ENCODE results near the gene NLK.
"Not testable (repeated sequence)": the region's sequence is repeated elsewhere in the genome, so short reads cannot be mapped to it uniquely, and the experiment has no call there.

The NLK gene

DNA sequence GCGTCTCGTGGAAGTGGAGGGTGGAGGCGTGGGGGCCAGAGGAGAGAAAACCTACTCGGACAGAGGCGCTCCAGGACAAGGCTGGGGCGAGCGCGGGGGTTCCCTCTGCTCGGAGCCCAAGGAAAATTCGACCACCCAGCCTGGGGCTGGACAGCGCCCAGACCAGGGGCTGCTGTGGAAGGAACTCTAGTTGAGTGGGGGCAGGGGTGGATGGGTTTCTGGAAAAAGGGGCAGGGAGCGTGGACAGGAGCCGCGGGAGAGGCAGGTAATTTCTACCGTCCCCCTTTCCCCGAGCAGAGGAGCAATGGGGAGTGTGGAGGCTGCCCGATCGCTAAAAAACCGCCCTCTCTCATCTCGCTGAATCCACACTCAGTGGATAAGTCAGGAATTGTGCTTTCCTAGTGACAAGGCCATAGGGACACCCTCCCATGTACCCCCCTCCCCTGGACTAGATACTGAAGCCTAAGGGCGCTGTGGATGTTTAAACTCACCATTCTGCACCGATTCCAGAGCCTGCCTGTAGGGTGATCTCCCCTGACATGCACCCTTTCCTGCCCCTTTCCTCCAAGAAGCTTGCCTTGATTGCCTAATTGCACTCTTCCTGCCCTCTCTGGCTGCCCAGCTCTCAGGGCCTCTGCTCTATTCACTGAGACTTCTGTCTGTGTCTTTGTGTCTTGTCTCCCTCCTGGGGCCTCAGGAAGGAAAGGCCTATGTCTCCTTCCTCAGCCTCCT, 185.8 kb downstream of the NLK start:
- FAIRE-seq (no peak), DNase-seq (ENCODE audit: insufficient read length) (no peak)
- TF ChIP-seq POLR2A (IDR thresholded peaks at IDR 0.05; ENCODE audit: low read depth, low read length), result no peak
- TF ChIP-seq TAF1 (IDR thresholded peaks at IDR 0.05; ENCODE audit: borderline replicate concordance, low read depth, low read length), result no peak
- TF ChIP-seq POLR2AphosphoS5 (IDR thresholded peaks at IDR 0.05; ENCODE audit: low read depth, low read length), result no peak

DNA sequence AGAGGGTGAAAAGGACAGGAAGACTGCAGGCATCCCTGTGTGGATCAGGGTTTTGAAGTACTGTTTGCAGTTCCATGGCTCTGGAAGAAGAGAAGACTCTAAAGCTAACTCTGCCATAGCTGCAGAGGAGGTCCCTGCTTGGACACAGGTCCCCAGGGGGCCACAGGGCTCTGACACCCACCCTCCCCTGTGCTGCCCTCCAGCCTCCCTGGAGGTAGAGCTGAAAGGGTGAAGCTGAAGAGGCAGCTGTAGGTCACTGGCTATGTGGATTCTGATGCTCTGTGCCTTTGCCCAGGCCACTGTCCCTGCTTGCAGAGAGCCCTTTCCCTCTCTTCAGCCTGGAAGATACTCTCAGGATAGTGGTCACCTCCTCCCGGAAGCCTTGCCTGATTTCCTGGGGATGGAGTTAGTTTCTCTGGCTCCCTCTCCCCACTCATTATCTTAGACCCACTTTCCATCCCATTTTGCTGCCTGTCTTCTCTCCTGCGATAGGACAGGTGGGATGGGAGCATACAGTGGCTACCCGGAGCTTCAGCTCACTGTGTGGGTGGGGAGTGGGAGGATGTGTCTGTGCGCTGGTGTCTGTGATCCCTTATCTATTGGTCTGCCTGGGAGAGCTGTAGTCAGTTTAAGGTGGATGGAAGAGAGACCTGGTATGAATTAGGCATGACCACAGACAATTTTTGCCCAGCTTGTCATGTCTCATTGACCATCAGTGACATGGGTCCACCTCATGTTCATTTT, 186.7 kb downstream of the NLK start:
- DNase-seq (ENCODE audit: insufficient read length), result no peak
- no peak for FAIRE-seq
- TF ChIP-seq POLR2A (IDR thresholded peaks at IDR 0.05; ENCODE audit: low read depth, low read length), result no peak
- TF ChIP-seq POLR2AphosphoS5 (IDR thresholded peaks at IDR 0.05; ENCODE audit: low read depth, low read length), result no peak
- TF ChIP-seq TAF1 (IDR thresholded peaks at IDR 0.05; ENCODE audit: borderline replicate concordance, low read depth, low read length), result no peak

DNA sequence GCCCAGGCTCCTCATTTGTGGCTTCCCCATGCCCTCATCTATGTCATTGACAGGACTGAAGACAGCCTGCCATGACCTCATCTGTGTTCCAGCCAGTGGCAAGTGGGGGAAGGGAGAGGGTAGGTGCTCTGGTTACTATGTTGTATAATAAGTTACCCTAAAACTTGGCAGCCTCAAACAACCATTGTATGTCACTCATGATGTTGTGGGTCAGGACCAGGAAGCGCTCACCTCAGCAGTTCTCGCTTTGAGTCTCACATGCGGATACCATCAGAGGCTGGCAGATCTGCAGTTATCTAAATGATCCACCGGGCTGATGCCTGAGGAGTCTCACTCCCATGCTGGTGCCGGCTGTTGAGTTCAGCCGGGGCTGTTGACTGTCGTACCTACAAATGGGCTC, 187.5 kb downstream of the NLK start:
- DNase-seq (ENCODE audit: insufficient read length) (no peak), FAIRE-seq (no peak)
- TF ChIP-seq POLR2A (IDR thresholded peaks at IDR 0.05; ENCODE audit: low read depth, low read length), result no peak
- no peak for TF ChIP-seq TAF1 (IDR thresholded peaks at IDR 0.05; ENCODE audit: borderline replicate concordance, low read depth, low read length)
- no peak for TF ChIP-seq POLR2AphosphoS5 (IDR thresholded peaks at IDR 0.05; ENCODE audit: low read depth, low read length)

DNA sequence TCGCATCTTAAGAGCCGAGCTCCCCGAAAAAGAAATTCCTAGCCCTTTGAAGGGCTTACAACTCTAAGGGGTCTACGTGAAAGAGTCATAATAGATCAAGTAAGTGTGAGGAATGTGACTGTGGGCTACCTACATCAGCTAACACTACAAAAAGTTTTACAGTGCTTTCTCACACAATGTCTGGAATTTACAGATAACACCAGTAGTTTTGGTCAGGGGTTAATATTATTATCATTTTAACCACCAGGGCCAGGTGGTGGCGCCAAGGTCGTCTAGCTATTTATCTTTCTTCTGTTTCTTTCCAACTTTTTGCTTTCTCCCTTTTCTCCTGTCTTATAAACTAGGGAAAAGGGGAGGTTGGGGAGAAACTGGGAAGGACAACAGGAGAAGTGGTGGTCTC, 188.1 kb downstream of the NLK start:
- not testable (repeated sequence) for DNase-seq (ENCODE audit: insufficient read length); FAIRE-seq

DNA sequence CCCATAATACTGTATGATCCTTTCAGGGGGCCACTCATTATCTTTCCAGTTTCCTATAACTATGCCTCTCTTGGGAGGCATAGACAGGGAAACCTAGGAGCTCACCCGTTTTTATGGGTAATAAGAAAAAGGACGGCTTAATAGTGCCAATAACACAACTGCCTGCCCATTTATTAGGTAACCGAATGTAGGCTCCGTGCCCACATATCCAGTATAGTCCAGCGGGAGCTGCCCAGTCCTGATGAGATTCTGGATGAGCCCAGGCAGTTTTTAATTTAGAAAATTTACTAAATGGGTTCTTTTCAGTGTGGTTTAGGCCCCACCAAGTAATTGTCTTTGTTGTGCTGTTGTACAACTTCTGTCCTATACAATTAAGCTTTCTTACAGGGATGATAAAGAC, 189.1 kb downstream of the NLK start:
- DNase-seq (ENCODE audit: insufficient read length); FAIRE-seq: not testable (repeated sequence)

DNA sequence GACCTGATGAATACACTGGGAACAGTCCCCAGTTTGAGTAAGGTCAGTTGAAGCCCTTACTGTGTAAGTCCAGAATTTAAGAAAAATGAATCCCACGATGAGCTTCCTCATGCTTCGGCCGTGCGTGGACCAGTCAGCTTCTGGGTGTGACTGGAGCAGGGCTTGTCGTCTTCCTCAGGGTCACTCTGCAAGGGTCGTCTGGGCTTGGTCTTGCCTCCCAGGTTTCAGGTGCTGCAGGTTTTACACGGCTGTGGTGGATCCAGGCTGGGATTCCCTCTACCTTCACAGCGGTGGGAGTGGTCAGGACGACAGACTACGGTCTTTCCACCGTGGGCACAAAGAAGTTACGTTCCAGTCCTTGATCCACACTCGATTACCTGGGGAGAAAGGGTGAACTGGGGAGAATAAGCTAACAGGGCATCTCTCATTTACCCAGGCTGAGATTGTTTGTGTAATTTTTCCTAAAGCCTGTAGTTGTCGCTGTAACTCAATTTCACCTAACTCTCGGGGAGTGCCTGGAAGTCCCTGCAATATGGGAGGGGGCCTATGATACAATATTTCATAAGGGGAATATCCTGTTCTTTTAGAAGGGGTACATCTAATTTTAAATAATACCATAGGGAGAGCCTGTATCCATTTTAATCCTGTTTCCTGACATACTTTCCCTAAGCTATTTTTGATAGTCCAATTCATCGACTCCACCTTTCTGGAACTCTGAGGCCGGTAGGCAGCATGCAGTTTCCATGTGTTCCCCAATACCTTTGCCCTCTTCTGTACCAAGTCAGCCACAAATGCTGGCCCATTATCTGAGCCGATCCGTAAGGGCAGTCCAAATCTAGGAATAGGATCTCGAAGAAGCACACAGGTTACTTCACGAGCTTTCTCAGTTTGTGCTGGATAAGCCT, 190.7 kb downstream of the NLK start:
- FAIRE-seq; DNase-seq (ENCODE audit: insufficient read length): not testable (repeated sequence)

DNA sequence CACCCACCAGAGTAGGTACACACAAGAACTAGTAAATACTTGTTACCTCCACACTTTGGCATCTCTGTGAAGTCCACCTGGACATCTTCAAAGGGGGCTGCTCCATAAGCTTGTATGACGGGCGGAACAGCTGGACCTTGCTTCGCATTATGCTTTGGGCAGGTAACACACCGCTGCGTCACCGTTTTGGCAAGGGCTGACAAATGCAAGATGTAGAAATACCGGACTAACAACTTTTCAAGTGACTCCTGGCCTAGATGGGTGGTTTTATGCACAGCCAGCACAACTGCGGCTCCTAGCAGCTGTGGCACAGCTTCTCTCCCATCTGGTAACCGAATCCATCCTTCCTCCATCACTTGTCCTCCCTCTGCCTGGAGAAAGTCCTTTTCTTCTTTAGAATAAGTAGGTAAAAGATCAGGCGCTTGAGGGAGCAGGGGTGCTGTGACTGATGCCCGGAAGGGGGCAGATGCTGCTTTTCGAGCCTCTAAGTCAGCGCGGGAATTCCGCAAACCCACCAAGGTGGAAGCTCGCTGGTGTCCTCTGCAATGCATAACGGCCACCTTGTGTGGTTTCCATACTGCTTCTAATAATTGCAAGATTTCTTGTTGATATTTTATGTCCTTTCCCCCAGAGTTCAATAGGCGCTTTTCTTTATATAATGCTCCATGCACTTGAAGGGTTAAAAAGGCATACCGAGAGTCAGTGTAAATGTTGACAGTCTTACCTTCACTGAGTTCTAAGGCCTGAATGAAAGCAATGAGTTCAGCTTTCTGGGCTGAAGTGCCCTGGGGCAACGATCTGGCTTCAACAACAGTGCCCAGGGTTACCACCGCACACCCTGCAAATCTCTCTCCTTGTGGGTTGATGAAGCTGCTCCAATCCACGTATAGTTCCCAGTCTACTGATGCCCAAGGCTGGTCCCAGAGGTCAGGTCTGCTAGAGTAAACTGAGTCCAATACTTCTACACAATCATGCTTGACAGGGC, 191.7 kb downstream of the NLK start:
- not testable (repeated sequence) for DNase-seq (ENCODE audit: insufficient read length); FAIRE-seq

DNA sequence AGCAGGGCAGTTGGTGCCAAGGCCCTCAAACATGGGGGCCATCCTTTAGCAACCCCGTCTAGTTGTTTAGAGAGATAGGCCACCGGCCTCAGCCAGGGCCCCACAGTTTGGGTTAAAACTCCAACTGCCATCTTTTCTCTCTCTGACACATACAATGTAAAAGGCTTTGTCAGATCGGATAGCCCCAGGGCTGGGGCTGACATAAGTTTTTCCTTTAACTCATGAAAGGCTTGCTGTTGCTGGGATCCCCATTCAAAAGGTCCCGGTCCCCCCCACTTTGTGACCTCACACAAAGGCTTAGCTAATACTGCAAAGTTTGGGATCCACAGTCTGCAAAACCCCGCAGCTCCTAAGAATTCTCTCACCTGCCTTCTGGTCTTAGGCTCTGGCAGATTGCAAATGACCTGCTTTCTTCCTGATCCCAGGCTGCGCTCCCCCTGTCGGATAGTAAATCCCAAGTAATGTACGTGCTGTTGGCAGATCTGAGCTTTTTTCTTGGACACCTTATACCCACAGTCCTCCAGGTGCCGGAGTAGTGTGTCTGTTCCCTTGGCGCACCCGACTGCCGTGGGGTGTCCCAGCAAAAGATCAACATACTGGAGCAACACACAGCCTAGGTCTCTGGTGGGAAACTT, 192.7 kb downstream of the NLK start:
- not testable (repeated sequence) for FAIRE-seq; DNase-seq (ENCODE audit: insufficient read length)

DNA sequence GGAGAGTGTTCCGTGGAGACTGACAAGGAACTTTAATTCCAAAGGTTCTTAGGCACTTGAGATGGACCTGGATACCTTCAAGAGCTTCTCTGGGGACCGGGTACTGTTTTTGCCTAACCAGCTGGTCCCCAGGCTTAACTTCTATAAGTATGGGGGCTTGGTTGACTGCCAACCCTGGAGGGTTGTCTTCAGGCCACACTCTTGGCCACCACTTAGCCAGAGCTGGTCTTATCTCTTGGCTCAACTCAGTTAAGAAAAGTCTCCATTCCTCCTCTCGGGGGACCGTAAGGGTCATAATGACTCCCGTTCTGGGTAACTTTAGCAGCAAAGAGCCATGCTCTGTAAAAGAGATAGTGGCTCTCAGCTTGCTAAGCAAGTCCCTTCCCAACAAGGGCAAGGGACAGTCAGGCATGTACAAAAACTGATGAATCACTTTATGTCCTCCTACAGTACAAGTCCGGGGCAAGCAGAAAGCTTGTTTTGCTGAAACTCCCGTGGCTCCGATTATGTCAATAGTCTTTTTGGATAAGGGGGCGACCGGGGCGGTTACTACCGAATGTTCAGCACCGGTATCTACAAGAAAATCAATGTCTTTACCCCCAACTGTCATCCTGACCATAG, 193.7 kb downstream of the NLK start:
- FAIRE-seq, result not testable (repeated sequence)

DNA sequence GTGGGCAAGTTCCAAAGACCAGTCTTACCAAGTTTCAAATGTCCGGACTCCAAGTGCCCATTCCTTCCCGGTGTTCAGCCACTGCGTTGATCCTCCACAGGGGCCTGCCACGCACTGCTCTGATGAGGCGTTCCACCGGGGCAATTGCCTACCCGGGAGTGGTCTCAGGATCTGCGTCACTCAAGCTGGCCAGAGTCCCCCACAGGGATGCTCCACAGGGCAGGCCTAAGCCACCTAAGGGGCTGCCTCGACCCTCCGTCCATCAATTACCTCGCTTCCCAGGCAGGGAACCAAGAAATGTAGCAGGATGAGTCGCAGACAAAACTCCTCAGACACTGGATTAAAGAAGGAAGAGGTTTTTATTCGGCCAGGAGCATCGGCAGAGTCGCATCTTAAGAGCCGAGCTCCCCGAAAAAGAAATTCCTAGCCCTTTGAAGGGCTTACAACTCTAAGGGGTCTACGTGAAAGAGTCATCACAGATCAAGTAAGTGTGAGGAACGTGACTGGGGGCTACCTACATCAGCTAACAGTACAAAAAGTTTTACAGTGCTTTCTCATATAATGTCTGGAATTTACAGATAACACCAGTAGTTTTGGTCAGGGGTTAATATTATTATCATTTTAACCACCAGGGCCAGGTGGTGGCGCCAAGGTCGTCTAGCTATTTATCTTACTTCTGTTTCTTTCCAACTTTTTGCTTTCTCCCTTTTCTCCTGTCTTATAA, 196.2 kb downstream of the NLK start:
- FAIRE-seq; DNase-seq (ENCODE audit: insufficient read length): not testable (repeated sequence)

More for the DNA sequence above, 193.7 kb downstream of the NLK start:
- not testable (repeated sequence) for DNase-seq (ENCODE audit: insufficient read length)

DNA sequence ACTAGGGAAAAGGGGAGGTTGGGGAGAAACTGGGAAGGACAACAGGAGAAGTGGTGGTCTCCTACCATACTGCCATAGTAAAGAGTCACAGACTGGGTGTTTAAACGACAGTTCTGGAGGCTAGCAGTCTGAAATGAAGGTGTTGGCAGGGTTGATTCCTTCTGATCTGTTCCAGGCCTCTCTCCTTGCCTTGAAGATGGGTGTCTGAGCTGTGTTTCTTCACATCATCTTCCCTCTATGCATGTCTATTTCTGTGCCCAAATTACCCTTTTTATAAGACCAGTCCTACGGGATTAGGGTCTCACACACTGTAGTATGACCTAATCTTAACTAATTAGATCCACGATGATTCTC, 196.8 kb downstream of the NLK start:
- TF ChIP-seq POLR2AphosphoS5 (IDR thresholded peaks at IDR 0.05; ENCODE audit: low read depth, low read length) (no peak), TAF1 (IDR thresholded peaks at IDR 0.05; ENCODE audit: borderline replicate concordance, low read depth, low read length) (no peak), POLR2A (IDR thresholded peaks at IDR 0.05; ENCODE audit: low read depth, low read length) (no peak)
- DNase-seq (ENCODE audit: insufficient read length) (no peak), FAIRE-seq (no peak)

Data from GM12892 (cell line).